T-cell (primary cell): ENCODE results near the gene KAT7. TPM values are rescaled to one million over a fixed set of nuclear protein-coding genes. Genes with fewer than 3 reads are reported as not detected.

Experiments used
- ATAC-seq, 4 experiments: fragments of 200-7000 bp in 3 of 4; fragments of 150-1000 bp in 1 of 4; cut with Tn5 transposase; replicated peaks in 1 of 4; 1 replicate in 3 of 4; 2 replicates in 1 of 4; pipeline ENCODE4 v1.10.0; 2021; ENCODE audit warnings: moderate library complexity in 3 of 4, mild to moderate bottlenecking in 2 of 4, moderate number of reproducible peaks in 1 of 4
- CTCF ChIA-PET, 2 donors: fragments of 300-600 bp; sonication (Branson Sonifier 250); formaldehyde crosslinking; loops; one replicate each; lab custom pipeline; 2022; ENCODE audit warnings: antibody characterized with exemption in 2 of 2; lab: Charles Lee
- POLR2A ChIA-PET, 2 donors: fragments of 300-600 bp; sonication (Branson Sonifier 250); formaldehyde crosslinking; loops; one replicate each; lab custom pipeline; 2022; ENCODE audit warnings: antibody characterized with exemption in 2 of 2; lab: Charles Lee
- DNase-seq, 35 experiments: peaks; one replicate each; pipeline versions ENCODE4 v3.0.0 to v3.0.0-alpha.2; 2013 to 2023
- H3K27ac ChIP-seq: one replicate; pipeline ENCODE4 v1.5.1; 2013; ENCODE audit warnings: low read length
- H3K27me3 ChIP-seq, 2 experiments: replicated peaks in 1 of 2; 1 replicate in 1 of 2; 2 replicates in 1 of 2; pipeline versions ENCODE4 v1.6.1 to v1.7.0; 2013; ENCODE audit warnings: low read length in 1 of 2, mixed read lengths in 1 of 2; ENCODE audit not compliant: control insufficient read depth in 2 of 2, insufficient read depth in 2 of 2; ENCODE audit errors: extremely low read depth in 1 of 2
- H3K36me3 ChIP-seq, 2 donors: 1 replicate in 1 of 2; 2 replicates in 1 of 2; pipeline versions ENCODE4 v1.6.1 to v1.7.0; 2013; ENCODE audit warnings: low read length in 1 of 2; ENCODE audit not compliant: control insufficient read depth in 2 of 2, insufficient read depth in 1 of 2; ENCODE audit errors: extremely low read depth in 1 of 2
- H3K4me1 ChIP-seq, 2 experiments: 1 replicate in 1 of 2; 2 replicates in 1 of 2; pipeline versions ENCODE4 v1.6.1 to v1.7.0; 2013; ENCODE audit warnings: low read length in 2 of 2, mixed read lengths in 1 of 2; ENCODE audit not compliant: insufficient read depth in 2 of 2, control insufficient read depth in 1 of 2; ENCODE audit errors: extremely low read depth in 1 of 2
- H3K4me3 ChIP-seq, 2 donors: 1 replicate in 1 of 2; 2 replicates in 1 of 2; pipeline versions ENCODE4 v1.5.1 to v1.7.0; 2013; ENCODE audit warnings: mild to moderate bottlenecking in 2 of 2, low read length in 1 of 2, moderate library complexity in 1 of 2; ENCODE audit not compliant: control insufficient read depth in 1 of 2; ENCODE audit errors: extremely low read depth in 1 of 2
- H3K9me3 ChIP-seq: 2 replicates; pipeline ENCODE4 v1.7.0; 2013
- H3K27ac Mint-ChIP-seq, 2 donors: one replicate each; pipeline ENCODE4 v1.8.0; 2020 to 2021; ENCODE audit warnings: mild to moderate bottlenecking in 2 of 2, mixed read lengths in 2 of 2
- H3K27me3 Mint-ChIP-seq, 2 donors: one replicate each; pipeline ENCODE4 v1.8.0; 2021 to 2022; ENCODE audit warnings: mixed read lengths in 2 of 2
- H3K36me3 Mint-ChIP-seq: one replicate; pipeline ENCODE4 v1.8.0; 2021; ENCODE audit warnings: mixed read lengths
- H3K4me1 Mint-ChIP-seq, 3 donors: one replicate each; pipeline ENCODE4 v1.8.0; 2020 to 2022; ENCODE audit warnings: mixed read lengths in 3 of 3, mild to moderate bottlenecking in 1 of 3
- H3K4me3 Mint-ChIP-seq, 3 donors: one replicate each; pipeline ENCODE4 v1.8.0; 2020 to 2022; ENCODE audit warnings: mild to moderate bottlenecking in 3 of 3, mixed read lengths in 3 of 3, moderate library complexity in 3 of 3
- H3K9me3 Mint-ChIP-seq, 3 donors: one replicate each; pipeline ENCODE4 v1.8.0; 2020 to 2022; ENCODE audit warnings: mixed read lengths in 3 of 3
- WGBS: methylation state at CpG from one replicate; pipeline ENCODE4 v1.1.5; 2013; ENCODE audit warnings: missing lambda C conversion rate; ENCODE audit not compliant: insufficient coverage; 5-methylcytosine and 5-hydroxymethylcytosine counted together
- total RNA-seq, 35 experiments: library from RNA in 6 of 35; stranded (reverse) in 6 of 35; fragments of 120-200 nt in 1 of 35; gene quantifications; one replicate each; pipeline versions ENCODE4 v1.2.1 to v1.2.4 and lab custom pipeline; 2013 to 2026

KAT7 gene
- total RNA-seq, 5 donors from 2014 or later (not counting 1 experiment from before 2014, with no cell fraction given), result 96.8 to 197 (median 99.7) TPM

DNA sequence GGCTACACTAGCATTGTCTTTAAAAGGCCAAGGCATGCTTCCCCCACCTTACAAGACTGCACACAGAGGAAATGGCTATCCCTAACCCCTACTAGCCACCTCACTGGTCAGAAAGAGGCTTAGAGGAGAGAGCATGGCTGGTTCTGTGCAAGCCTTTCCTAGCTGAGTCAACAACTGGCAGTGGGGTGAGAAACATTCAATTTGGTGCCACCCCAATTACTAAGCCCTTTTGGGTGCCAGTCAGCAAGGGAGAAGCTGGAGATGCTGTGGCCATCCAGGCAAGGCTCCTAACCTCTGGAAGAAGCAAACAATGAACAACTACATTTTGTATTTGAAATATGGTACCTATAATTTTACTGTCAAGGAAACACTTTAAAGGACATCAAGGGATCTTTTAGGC lies 4.7 kb upstream of the KAT7 start:
- ChIA-PET POLR2A (interaction anchor here (0.6 to 0.9 kb wide), 4 partner anchors 21 to 1351 kb away, joined by 3 to 5 read pairs (median 3); no protein-coding TSS in a partner anchor), CTCF (interaction anchor here in 1 of 2 donors (1.7 kb wide), 1 partner anchor 17 kb away, joined by 4 read pairs; no protein-coding TSS in a partner anchor)
- Mint-ChIP-seq H3K4me1 (peaks cover 18 to 26% (median 24%) of the 10 kb centered on the region in 3 donors), H3K36me3 (no peaks in the 10 kb centered on the region), H3K27ac (no peak overlapping the region), H3K9me3 (no peaks in the 10 kb centered on the region), H3K4me3 (no peak overlapping the region), H3K27me3 (no peaks in the 10 kb centered on the region)
- DNase-seq (no peak), ATAC-seq (no peak)
- Histone ChIP-seq H3K4me1 (peaks cover 6 to 13% of the 10 kb centered on the region in 2 experiments), H3K27ac (no peak overlapping the region), H3K36me3 (no peaks in the 10 kb centered on the region), H3K9me3 (no peaks in the 10 kb centered on the region), H3K4me3 (no peak overlapping the region), H3K27me3 (no peaks in the 10 kb centered on the region)

DNA sequence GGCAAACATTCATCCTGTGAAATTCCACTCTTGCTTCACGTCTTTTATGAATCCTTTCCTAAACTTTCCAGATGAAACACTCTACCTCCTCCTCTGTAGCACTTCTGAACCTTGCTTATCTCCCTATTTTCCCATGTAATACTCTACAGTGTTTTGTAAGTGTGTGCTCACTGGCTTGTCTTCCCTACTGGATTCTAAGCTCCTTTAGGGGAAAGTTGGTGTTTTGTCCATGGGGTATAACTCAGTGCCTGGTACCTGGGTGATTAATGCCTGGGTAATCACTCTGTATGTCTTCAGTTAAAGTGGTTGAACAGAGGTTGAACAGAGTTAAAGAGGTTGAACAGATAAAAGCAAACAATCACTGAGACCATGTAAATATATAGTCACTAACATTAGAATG lies 3.8 kb upstream of the KAT7 start:
- Mint-ChIP-seq H3K27me3 (no peaks in the 10 kb centered on the region), H3K36me3 (peaks cover 2% of the 10 kb centered on the region), H3K27ac (no peak overlapping the region), H3K4me1 (peaks cover 21 to 29% (median 25%) of the 10 kb centered on the region in 3 donors), H3K4me3 (no peak overlapping the region), H3K9me3 (no peaks in the 10 kb centered on the region)
- Histone ChIP-seq H3K27ac (no peak overlapping the region), H3K4me3 (no peak overlapping the region), H3K9me3 (no peaks in the 10 kb centered on the region), H3K36me3 (no peaks in the 10 kb centered on the region), H3K27me3 (no peaks in the 10 kb centered on the region), H3K4me1 (peaks cover 7 to 13% of the 10 kb centered on the region in 2 experiments)
- no CpG with 5 or more reads among the region's 1 CpG for WGBS
- CTCF ChIA-PET, result interaction anchor here (0.6 kb wide), 2 partner anchors 17 to 36 kb away, joined by 3 to 8 read pairs; no protein-coding TSS in a partner anchor
- DNase-seq (no peak), ATAC-seq (no peak)
- POLR2A ChIA-PET, result interaction anchor here in 1 of 2 donors (0.6 to 0.9 kb wide), 2 partner anchors 65 to 68 kb away, joined by 5 to 11 read pairs; no protein-coding TSS in a partner anchor

DNA sequence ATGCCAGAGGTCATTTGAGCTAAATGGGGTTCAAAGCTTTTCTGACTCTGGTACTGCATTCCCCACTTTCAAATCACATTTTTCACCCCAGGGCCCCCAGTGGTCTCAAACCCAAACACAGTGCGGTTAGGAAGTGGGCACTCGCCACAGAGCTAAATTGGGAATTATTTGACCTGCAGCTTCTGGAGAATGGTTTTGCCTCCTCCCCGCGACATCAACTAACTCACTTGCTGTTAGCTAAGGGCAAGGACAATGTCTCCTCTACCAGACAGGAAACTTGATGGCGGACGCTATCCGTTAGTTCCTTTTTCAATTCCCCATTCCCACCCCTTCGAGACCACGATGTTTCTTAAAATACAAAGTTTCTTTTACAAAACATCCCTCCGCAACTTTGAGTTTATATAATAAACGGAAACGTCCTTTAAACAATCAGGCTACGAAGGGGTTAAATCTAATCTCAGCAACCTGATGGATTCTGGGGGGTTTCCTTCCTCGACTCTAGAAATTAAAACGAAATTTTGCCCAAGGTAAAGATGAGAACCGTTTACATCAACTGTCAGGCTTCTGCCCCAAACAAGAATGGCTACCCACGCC lies 500 bp upstream of the KAT7 start:
- Mint-ChIP-seq H3K4me1 (peaks cover 51 to 55% (median 52%) of the 10 kb centered on the region in 3 donors), H3K9me3 (no peaks in the 10 kb centered on the region), H3K4me3 (peak overlapping the region; percentile 89 to 99 (median 95)), H3K36me3 (peaks cover 24% of the 10 kb centered on the region), H3K27ac (peak overlapping the region; percentile 98 to 99), H3K27me3 (no peaks in the 10 kb centered on the region)
- H3K4me1 ChIP-seq, result peaks cover 16 to 30% of the 10 kb centered on the region in 2 experiments
- no peaks in the 10 kb centered on the region for H3K27me3 ChIP-seq
- peak overlapping the region; percentile 74 to 95 for H3K4me3 ChIP-seq
- ChIA-PET POLR2A (interaction anchor here (0.6 to 3.1 kb wide), 11 partner anchors 10 to 112 kb away, joined by 3 to 30 read pairs (median 4); partner anchors contain the start of gene FAM117A (in 2 of the 2)), CTCF (interaction anchor here in 1 of 2 donors (0.6 to 2.6 kb wide), 8 partner anchors 24 to 222 kb away, joined by 3 to 11 read pairs (median 4); partner anchors contain the start of genes FAM117A and SLC35B1)
- 1% methylated on average over 10 of the region's 17 CpGs for WGBS
- peak overlapping the region; percentile 98 for H3K27ac ChIP-seq
- DNase-seq (peak in 22 of 35 experiments; percentile 1 to 50 (median 9)), ATAC-seq (no peak)
- H3K9me3 ChIP-seq, result no peaks in the 10 kb centered on the region
- H3K36me3 ChIP-seq, result peaks cover 13 to 21% of the 10 kb centered on the region in 2 donors

DNA sequence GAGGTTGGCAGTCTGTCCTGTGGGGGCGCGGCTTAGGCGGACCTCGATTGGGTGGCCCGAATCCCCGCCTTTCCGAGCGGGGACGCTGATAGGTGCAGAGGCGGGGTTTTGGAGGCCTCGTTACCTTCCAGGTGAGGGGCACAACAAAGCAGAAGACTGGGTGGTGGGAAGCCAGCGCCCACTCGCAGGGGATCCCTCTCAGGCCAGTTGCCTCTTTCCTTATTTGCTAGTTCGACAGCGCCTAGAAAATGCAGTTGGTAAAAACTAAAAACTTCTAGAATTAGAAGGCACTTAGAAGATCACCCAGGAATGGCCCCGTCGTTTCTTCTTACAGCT lies 730 bp downstream of the KAT7 start:
- peaks cover 34% of the 10 kb centered on the region for H3K36me3 Mint-ChIP-seq
- peak overlapping the region; percentile 98 to 99 for H3K27ac Mint-ChIP-seq
- H3K4me3 ChIP-seq, result peak overlapping the region; percentile 95 to 99
- peak overlapping the region; percentile 89 to 99 (median 95) for H3K4me3 Mint-ChIP-seq
- peaks cover 63 to 67% (median 63%) of the 10 kb centered on the region in 3 donors for H3K4me1 Mint-ChIP-seq
- H3K27me3 Mint-ChIP-seq, result no peaks in the 10 kb centered on the region
- WGBS, result 4% methylated on average over 15 of the region's 17 CpGs
- peak overlapping the region; percentile 25 for H3K27ac ChIP-seq
- ChIA-PET POLR2A (interaction anchor here in 1 of 2 donors (3.1 kb wide), 1 partner anchor 26 kb away, joined by 30 read pairs; the partner anchor contains the start of gene FAM117A), CTCF (interaction anchor here in 1 of 2 donors (2.5 to 2.6 kb wide), 2 partner anchors 25 to 81 kb away, joined by 8 to 11 read pairs; partner anchors contain the start of genes FAM117A and SLC35B1)
- H3K36me3 ChIP-seq, result peaks cover 18 to 29% of the 10 kb centered on the region in 2 donors
- peaks cover 16 to 33% of the 10 kb centered on the region in 2 experiments for H3K4me1 ChIP-seq
- ATAC-seq (no peak), DNase-seq (no peak)
- no peaks in the 10 kb centered on the region for H3K9me3 ChIP-seq
- no peaks in the 10 kb centered on the region for H3K9me3 Mint-ChIP-seq
- H3K27me3 ChIP-seq, result no peaks in the 10 kb centered on the region

DNA sequence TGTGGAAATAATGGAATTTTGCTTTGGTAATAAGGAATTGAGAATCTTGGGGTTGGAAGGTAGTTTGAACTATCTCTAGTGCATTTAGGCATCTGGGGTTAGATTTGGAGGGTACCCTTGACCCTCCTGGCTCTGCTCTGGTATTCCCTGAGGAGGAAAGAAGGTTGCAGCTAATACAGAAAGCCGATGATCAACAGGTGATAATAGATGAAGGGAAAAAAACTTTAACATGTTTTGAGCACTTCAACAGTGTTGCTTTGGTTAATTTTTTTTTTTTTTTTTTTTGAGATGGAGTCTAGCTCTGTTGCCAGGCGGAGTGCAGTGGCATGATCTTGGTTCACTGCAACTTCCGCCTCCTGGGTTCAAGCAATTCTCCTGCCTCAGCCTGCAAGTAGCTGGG lies 4.8 kb downstream of the KAT7 start:
- no peak overlapping the region for H3K27ac ChIP-seq
- no peak overlapping the region for H3K4me3 Mint-ChIP-seq
- no peaks in the 10 kb centered on the region for H3K27me3 ChIP-seq
- POLR2A ChIA-PET, result interaction anchor here (0.6 to 1.1 kb wide), 3 partner anchors 22 to 46 kb away, joined by 3 to 6 read pairs (median 3); no protein-coding TSS in a partner anchor
- CTCF ChIA-PET, result interaction anchor here (0.5 to 1.0 kb wide), 5 partner anchors 24 to 301 kb away, joined by 3 to 4 read pairs (median 4); no protein-coding TSS in a partner anchor
- peaks cover 55% of the 10 kb centered on the region for H3K36me3 Mint-ChIP-seq
- H3K9me3 ChIP-seq, result no peaks in the 10 kb centered on the region
- H3K4me3 ChIP-seq, result no peak overlapping the region
- H3K36me3 ChIP-seq, result peaks cover 26 to 63% of the 10 kb centered on the region in 2 donors
- no peaks in the 10 kb centered on the region for H3K9me3 Mint-ChIP-seq
- peaks cover 14 to 37% of the 10 kb centered on the region in 2 experiments for H3K4me1 ChIP-seq
- H3K27me3 Mint-ChIP-seq, result no peaks in the 10 kb centered on the region
- peaks cover 77 to 81% (median 79%) of the 10 kb centered on the region in 3 donors for H3K4me1 Mint-ChIP-seq
- WGBS, result 92% methylated on average over 2 of the region's 3 CpGs
- ATAC-seq, result no peak
- peak overlapping the region in 1 of 2 donors; percentile 12 for H3K27ac Mint-ChIP-seq
- no peak for DNase-seq

DNA sequence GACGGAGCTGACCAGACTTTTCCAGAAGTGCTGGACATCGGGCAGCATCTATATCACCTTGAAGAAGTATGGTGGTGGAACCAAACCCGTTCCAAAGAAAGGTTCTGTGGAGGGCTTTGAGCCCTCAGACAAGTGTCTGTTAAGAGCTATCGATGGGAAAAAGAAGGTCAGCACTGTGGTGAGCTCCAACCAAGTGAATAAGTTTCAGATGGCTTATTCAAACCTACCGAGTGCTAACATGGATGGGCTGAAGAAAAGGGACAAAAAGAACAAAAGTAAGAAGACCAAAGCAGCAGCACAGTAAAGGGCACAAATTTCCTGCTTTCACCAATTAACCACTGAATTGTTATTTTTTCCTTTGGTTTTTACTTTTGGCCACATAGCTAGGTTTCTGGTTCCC lies 6.9 kb downstream of the KAT7 start:
- no peaks in the 10 kb centered on the region for H3K27me3 Mint-ChIP-seq
- DNase-seq (no peak), ATAC-seq (no peak)
- peaks cover 77 to 82% (median 79%) of the 10 kb centered on the region in 3 donors for H3K4me1 Mint-ChIP-seq
- peaks cover 12 to 38% of the 10 kb centered on the region in 2 experiments for H3K4me1 ChIP-seq
- peak overlapping the region in 1 of 3 donors; percentile 13 for H3K4me3 Mint-ChIP-seq
- H3K27ac ChIP-seq, result no peak overlapping the region
- H3K36me3 Mint-ChIP-seq, result peaks cover 61% of the 10 kb centered on the region
- peaks cover 29 to 76% of the 10 kb centered on the region in 2 donors for H3K36me3 ChIP-seq
- H3K4me3 ChIP-seq, result no peak overlapping the region
- POLR2A ChIA-PET, result interaction anchor here in 1 of 2 donors (0.6 kb wide), 2 partner anchors 56 to 204 kb away, joined by 3 read pairs; no protein-coding TSS in a partner anchor
- WGBS, result 64% methylated on average over 3 of the region's 5 CpGs
- peak overlapping the region; percentile 64 to 78 for H3K27ac Mint-ChIP-seq
- no peaks in the 10 kb centered on the region for H3K9me3 Mint-ChIP-seq
- CTCF ChIA-PET, result interaction anchor here in 1 of 2 donors (0.6 kb wide), 1 partner anchor 52 kb away, joined by 3 read pairs; no protein-coding TSS in a partner anchor
- H3K27me3 ChIP-seq, result no peaks in the 10 kb centered on the region
- no peaks in the 10 kb centered on the region for H3K9me3 ChIP-seq
